Stimulated activated naive CD4-positive, alpha-beta T cell treated with Interleukin-2 at 50 U/mL for 16 hours (primary cell): ENCODE results near the gene OR13H1.
"Not testable (repeated sequence)": the region's sequence is repeated elsewhere in the genome, so short reads cannot be mapped to it uniquely, and the experiment has no call there.

Source experiments
- DNase-seq: peaks from one replicate; lab custom pipeline; 2025; lab: John Stamatoyannopoulos, UW

Gene OR13H1, protein sequence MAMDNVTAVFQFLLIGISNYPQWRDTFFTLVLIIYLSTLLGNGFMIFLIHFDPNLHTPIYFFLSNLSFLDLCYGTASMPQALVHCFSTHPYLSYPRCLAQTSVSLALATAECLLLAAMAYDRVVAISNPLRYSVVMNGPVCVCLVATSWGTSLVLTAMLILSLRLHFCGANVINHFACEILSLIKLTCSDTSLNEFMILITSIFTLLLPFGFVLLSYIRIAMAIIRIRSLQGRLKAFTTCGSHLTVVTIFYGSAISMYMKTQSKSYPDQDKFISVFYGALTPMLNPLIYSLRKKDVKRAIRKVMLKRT

DNA sequence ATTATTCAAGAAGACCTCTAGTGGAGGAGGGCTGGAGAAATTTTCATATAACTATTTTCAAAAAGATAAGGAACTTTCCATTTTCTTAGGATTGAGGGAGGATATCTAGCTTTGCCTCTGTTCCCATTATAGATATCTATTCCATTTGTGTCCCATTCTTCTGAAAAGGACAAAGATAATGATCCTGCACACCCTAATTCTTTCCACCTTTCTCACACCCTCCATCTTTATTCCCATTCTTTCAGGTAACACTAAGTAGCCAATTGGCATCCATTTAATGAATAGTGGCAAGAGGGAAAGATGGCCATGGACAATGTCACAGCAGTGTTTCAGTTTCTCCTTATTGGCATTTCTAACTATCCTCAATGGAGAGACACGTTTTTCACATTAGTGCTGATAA is at the start of gene OR13H1:
Gene OR13H1, plus strand, starts transcription at position 301 of the 400 bp plus-strand sequence. Its CDS starts 0 bp downstream, at position 301.
- no peak for DNase-seq

DNA sequence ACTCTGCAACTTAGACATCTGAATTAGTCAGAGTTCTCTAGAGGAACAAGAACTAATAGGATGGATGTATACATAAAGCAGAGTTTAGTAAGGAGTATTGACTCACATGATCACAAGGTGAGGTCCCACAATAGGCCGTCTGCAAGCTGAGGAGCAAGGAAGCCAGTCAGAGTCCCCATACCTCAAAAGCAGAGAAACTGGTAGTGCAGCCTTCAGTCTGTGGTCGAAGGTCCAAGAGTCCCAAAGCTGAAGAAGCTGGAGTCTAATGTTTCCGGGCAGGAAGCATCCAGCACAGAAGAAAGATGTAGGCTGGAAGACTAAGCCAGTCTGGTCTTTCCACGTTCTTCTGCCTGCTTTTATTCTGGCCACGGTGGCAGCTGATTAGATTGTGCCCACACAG is 42.3 kb upstream of the OR13H1 start:
- not testable (repeated sequence) for DNase-seq

GRCh38 chrX:131513159-131513914 is 30.5 kb upstream of the OR13H1 start:
- DNase-seq, result no peak

GRCh38 chrX:131521824-131522223 is 22.1 kb upstream of the OR13H1 start:
- DNase-seq, result no peak

DNA sequence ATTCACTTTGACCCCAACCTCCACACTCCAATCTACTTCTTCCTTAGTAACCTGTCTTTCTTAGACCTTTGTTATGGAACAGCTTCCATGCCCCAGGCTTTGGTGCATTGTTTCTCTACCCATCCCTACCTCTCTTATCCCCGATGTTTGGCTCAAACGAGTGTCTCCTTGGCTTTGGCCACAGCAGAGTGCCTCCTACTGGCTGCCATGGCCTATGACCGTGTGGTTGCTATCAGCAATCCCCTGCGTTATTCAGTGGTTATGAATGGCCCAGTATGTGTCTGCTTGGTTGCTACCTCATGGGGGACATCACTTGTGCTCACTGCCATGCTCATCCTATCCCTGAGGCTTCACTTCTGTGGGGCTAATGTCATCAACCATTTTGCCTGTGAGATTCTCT is 344 bp downstream of the OR13H1 start:
- no peak for DNase-seq

GRCh38 chrX:131549011-131549410 is 5.1 kb downstream of the OR13H1 start:
- no peak for DNase-seq

- DNase-seq, result not testable (repeated sequence)
Measured at GRCh38 chrX:131552453-131552852, 8.6 kb downstream of the OR13H1 start.

GRCh38 chrX:131558562-131558961 is 14.7 kb downstream of the OR13H1 start:
- DNase-seq, result no peak

GRCh38 chrX:131564553-131565229 is 20.8 kb downstream of the OR13H1 start:
- DNase-seq, result no peak

- DNase-seq, result no peak
Measured at GRCh38 chrX:131565909-131566308, 22.0 kb downstream of the OR13H1 start.

GRCh38 chrX:131571348-131571747 is 27.5 kb downstream of the OR13H1 start:
- DNase-seq, result no peak

DNA sequence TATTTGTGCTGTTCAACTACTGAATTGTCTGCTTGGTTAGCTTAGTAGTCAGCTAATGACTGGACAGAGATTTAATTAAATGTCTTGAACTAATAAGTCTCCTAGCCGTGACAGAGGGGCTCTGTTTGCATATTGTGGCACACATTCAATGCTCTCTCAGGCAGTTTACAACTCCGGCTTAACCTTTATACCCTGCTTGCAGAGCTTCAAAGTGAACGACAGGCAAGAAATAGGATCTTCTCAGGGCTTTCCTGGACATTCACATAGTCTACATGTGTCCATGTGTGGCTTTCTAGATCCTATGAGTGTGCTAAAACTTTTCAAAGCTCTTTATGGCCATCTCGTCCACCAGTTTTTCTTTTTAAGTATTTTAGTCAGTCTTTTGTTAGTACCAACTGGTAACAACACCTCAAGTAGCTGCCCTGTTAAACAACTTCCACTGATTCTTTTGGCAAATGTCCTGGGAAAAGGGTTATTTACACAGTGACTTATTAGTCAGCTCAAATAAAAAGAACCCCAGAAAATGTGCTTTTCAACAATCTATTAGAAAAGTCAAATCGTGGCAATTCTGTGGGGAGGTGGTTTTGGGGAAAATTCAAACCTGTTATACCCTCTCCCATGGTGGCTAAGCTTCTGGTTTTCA is 28.6 kb downstream of the OR13H1 start:
- DNase-seq, result no peak

DNA sequence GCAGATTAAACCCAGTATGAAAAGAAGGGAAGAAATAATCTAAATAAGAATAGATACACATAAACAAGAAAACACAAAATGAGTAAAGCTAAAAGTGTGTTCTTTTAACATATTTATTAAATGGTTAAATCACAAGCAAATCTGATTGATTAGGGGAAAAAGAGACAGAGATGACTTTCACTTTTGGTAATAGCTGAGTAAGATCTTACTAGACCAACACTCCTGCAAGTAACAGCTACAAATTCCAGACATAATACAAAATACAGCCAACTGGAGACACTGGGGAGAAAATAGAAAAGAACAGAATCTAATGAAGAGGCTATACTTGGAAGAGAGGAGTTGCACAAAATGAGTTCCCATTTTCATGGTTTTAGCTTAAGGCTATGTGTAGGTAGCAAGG is 33.5 kb downstream of the OR13H1 start:
- DNase-seq, result no peak

- no peak for DNase-seq
Measured at GRCh38 chrX:131577999-131578734, 34.3 kb downstream of the OR13H1 start.

DNA sequence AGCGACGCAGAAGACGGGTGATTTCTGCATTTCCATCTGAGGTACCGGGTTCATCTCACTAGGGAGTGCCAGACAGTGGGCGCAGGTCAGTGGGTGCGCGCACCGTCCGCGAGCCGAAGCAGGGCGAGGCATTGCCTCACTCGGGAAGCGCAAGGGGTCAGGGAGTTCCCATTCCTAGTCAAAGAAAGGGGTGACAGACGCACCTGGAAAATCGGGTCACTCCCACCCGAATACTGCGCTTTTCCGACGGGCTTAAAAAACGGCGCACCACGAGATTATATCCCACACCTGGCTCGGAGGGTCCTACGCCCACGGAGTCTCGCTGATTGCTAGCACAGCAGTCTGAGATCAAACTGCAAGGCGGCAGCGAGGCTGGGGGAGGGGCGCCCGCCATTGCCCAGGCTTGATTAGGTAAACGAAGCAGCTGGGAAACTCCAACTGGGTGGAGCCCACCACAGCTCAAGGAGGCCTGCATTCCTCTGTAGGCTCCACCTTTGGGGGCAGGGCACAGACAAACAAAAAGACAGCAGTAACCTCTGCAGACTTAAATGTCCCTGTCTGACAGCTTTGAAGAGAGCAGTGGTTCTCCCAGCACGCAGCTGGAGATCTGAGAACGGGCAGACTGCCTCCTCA is 35.0 kb downstream of the OR13H1 start:
- not testable (repeated sequence) for DNase-seq

DNA sequence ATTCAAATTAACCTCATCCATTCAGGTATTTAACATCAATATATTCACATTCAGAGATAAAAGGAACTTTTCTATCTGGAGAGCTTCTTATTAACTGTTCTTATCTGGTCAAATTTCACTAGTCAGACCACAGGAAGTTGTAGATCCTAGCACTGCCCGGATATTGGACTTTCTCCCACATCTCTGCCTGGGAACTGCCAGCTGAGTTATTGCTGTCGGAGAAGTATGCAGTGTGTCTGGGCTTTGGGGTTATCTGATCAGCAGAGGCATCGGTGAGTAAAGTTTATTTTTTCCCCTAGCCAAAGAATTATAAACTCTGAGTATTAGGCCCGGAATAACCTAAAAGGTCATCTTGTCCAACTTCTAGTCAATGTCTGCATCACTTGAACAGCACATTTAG is 45.1 kb downstream of the OR13H1 start:
- no peak for DNase-seq
